ENCODE results near the gene LCE1C. TPM values are rescaled to one million over a fixed set of nuclear protein-coding genes. Genes with fewer than 3 reads are reported as not detected.

The LCE1C gene
- total and polyA plus RNA-seq, 2 of the 8 experiments (the other 6 are each of a cell fraction or from before 2014, with no cell fraction given), result not detected

GRCh38 chr1:152759453-152760173, 46.8 kb downstream of the LCE1C start (continued):
- no peak for TF ChIP-seq MAFK (IDR thresholded peaks at IDR 0.05; ENCODE audit: low read depth, low read length)
- TF ChIP-seq SP2 (IDR thresholded peaks at IDR 0.05; ENCODE audit: low read length), result no peak
- TF ChIP-seq POU5F1 (IDR thresholded peaks at IDR 0.05; ENCODE audit: low read depth, low read length), result no peak
- no peak for TF ChIP-seq SIRT6 (IDR thresholded peaks at IDR 0.05; ENCODE audit: low read length)
- no peak for TF ChIP-seq YY1 (IDR thresholded peaks at IDR 0.05; ENCODE audit: low read depth, low read length)
